ENCODE data around the gene H2BK1. TPM values are rescaled to one million over a fixed set of nuclear protein-coding genes. Genes with fewer than 3 reads are reported as not detected.

Gene H2BK1
- total and polyA plus RNA-seq, 10 donors = 0.24 TPM; not detected in 9

DNA sequence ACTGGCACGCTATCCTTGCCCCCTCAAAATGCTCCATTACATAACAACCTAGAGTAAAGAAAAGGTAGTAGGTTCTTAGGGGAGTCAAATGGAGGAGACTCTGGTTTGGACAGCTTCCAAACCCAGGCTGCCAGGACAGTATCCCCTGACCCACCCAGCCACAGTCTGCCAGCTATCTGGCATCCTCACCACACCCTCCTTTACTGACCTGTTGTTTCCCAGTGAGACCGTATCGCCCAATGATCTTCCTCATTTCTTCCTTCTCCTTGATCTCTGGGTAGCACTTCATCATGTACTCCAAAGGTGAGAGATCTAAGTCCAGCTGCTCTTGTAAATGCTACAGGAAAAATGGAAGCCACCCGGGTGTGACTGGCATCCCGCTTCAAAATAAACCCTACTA lies 5.1 kb upstream of the H2BK1 start:
- H3K36me3 ChIP-seq = peaks cover 10 to 88% (median 80%) of the 10 kb centered on the region in 6 donors
- TF ChIP-seq POLR2AphosphoS5 (IDR thresholded peaks at IDR 0.05) (no peak), POLR2A (IDR thresholded peaks at IDR 0.05) (no peak)
- TF ChIP-seq, protein P1, sequence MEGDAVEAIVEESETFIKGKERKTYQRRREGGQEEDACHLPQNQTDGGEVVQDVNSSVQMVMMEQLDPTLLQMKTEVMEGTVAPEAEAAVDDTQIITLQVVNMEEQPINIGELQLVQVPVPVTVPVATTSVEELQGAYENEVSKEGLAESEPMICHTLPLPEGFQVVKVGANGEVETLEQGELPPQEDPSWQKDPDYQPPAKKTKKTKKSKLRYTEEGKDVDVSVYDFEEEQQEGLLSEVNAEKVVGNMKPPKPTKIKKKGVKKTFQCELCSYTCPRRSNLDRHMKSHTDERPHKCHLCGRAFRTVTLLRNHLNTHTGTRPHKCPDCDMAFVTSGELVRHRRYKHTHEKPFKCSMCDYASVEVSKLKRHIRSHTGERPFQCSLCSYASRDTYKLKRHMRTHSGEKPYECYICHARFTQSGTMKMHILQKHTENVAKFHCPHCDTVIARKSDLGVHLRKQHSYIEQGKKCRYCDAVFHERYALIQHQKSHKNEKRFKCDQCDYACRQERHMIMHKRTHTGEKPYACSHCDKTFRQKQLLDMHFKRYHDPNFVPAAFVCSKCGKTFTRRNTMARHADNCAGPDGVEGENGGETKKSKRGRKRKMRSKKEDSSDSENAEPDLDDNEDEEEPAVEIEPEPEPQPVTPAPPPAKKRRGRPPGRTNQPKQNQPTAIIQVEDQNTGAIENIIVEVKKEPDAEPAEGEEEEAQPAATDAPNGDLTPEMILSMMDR (IDR thresholded peaks at IDR 0.05 in 8 of 11, conservative IDR thresholded peaks at IDR 0.05 in 3 of 11) = no peak
- no peaks in the 10 kb centered on the region for H3K27me3 ChIP-seq (replicated peaks in 1 of 7)
- intact Hi-C loops (cut with DNase I; ENCODE audit: low total_unique reads) = no loop called here
- H3K27ac ChIP-seq = no peak overlapping the region
- H3K4me3 ChIP-seq = no peak overlapping the region
- H3K4me1 ChIP-seq = no peaks in the 10 kb centered on the region
- DNase-seq = peak; percentile 1
- WGBS, 5 donors = 90 to 97% (median 95%) methylated on average over 5 of the region's 5 CpGs
- no peaks in the 10 kb centered on the region for H3K9me3 ChIP-seq

DNA sequence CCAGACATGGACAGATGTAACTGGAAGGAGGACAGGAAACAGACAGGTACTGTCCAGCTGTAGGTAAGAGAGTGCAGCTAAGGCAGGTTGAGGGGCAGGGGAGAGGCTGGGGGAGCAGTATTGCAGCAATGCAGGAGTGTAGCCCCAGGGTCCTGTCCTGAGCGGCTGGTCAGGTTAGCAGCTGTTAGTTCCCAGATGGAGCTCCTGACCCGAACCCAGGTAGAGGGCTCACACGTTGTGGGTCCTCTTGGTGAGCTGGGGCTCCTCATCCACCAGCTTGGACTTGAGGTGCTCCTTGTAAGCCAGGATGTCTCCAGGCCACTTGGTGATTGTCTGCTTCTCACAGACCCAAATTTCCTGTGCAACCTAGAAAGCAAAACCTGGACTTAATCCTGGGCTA lies 3.5 kb upstream of the H2BK1 start:
- peak; percentile 54 for DNase-seq
- Histone ChIP-seq H3K4me3 (no peak overlapping the region), H3K4me1 (no peaks in the 10 kb centered on the region), H3K9me3 (no peaks in the 10 kb centered on the region), H3K27me3 (replicated peaks in 1 of 7) (no peaks in the 10 kb centered on the region), H3K27ac (no peak overlapping the region), H3K36me3 (peaks cover 10 to 72% (median 65%) of the 10 kb centered on the region in 6 donors)
- no peak for TF ChIP-seq POLR2AphosphoS5 (IDR thresholded peaks at IDR 0.05)
- TF ChIP-seq, protein P1 (IDR thresholded peaks at IDR 0.05 in 8 of 11, conservative IDR thresholded peaks at IDR 0.05 in 3 of 11) = no peak
- no peak for TF ChIP-seq POLR2A (IDR thresholded peaks at IDR 0.05)
- intact Hi-C loops (cut with DNase I; ENCODE audit: low total_unique reads) = no loop called here
- 85 to 94% (median 90%) methylated on average over 3 of the region's 3 CpGs for WGBS, 5 donors

GRCh38 chr7:151212626-151213025 lies 2.3 kb upstream of the H2BK1 start:
- TF ChIP-seq POLR2AphosphoS5 (IDR thresholded peaks at IDR 0.05) = no peak
- TF ChIP-seq, protein P1 (IDR thresholded peaks at IDR 0.05 in 8 of 11, conservative IDR thresholded peaks at IDR 0.05 in 3 of 11) = no peak
- TF ChIP-seq POLR2A (IDR thresholded peaks at IDR 0.05) = no peak
- H3K27me3 ChIP-seq (replicated peaks in 1 of 7) = peaks cover 0 to 5% (median 0%) of the 10 kb centered on the region in 7 donors
- H3K36me3 ChIP-seq = peaks cover 10 to 60% (median 53%) of the 10 kb centered on the region in 6 donors
- intact Hi-C loops (cut with DNase I; ENCODE audit: low total_unique reads) = no loop called here
- no peak overlapping the region for H3K27ac ChIP-seq
- WGBS, 5 donors = 85 to 98% (median 92%) methylated on average over 3 to 5 of the region's 5 CpGs
- no peaks in the 10 kb centered on the region for H3K9me3 ChIP-seq
- H3K4me1 ChIP-seq = peaks cover 0 to 2% (median 0%) of the 10 kb centered on the region in 6 donors
- no peak overlapping the region for H3K4me3 ChIP-seq
- DNase-seq = peak; percentile 27

GRCh38 chr7:151211155-151211772 lies 976 bp upstream of the H2BK1 start:
- Histone ChIP-seq H3K36me3 (peaks cover 10 to 47% (median 42%) of the 10 kb centered on the region in 6 donors), H3K4me1 (peaks cover 0 to 16% (median 0%) of the 10 kb centered on the region in 6 donors), H3K9me3 (no peaks in the 10 kb centered on the region), H3K27me3 (replicated peaks in 1 of 7) (peaks cover 0 to 18% (median 0%) of the 10 kb centered on the region in 7 donors), H3K4me3 (no peak overlapping the region), H3K27ac (no peak overlapping the region)
- no peak for DNase-seq
- intact Hi-C loops (cut with DNase I; ENCODE audit: low total_unique reads) = no loop called here
- TF ChIP-seq, protein P1 (IDR thresholded peaks at IDR 0.05 in 8 of 11, conservative IDR thresholded peaks at IDR 0.05 in 3 of 11) = no peak
- 83 to 94% (median 85%) methylated on average over 3 of the region's 3 CpGs for WGBS, 5 donors

Data from spleen (tissue), 11 donors.